ENCODE results near the gene MORF4L2.

GRCh38 chrX:103647630-103648029 lies 38.9 kb downstream of the MORF4L2 start:
- no peak for TF ChIP-seq FOSL1 (IDR thresholded peaks at IDR 0.05; ENCODE audit: insufficient read depth, low read depth, low read length)
- TF ChIP-seq CTCF (IDR thresholded peaks at IDR 0.05; ENCODE audit: control extremely low read depth in 1 of 3, insufficient read depth in 1 of 3, low read depth in 1 of 3, low read length in 3 of 3), result no peak
- no peak for TF ChIP-seq SP2 (IDR thresholded peaks at IDR 0.05; ENCODE audit: low read length)
- no peak for TF ChIP-seq EZH2 (IDR thresholded peaks at IDR 0.05; ENCODE audit: low read depth, low read length, severe bottlenecking)
- TF ChIP-seq SIN3A (conservative IDR thresholded peaks at IDR 0.05 in 1 of 2, IDR thresholded peaks at IDR 0.05 in 1 of 2; ENCODE audit: low read depth in 1 of 2, low read length in 2 of 2), result no peak
- no peak for TF ChIP-seq MAFK (IDR thresholded peaks at IDR 0.05; ENCODE audit: low read depth, low read length)
- TF ChIP-seq CREB1 (IDR thresholded peaks at IDR 0.05), result no peak
- TF ChIP-seq POLR2A (IDR thresholded peaks at IDR 0.05; ENCODE audit: control extremely low read depth in 1 of 2, low read depth in 2 of 2, low read length in 2 of 2), result no peak
- TF ChIP-seq JUN (IDR thresholded peaks at IDR 0.05; ENCODE audit: low read depth, low read length), result no peak
- no peak for TF ChIP-seq SIRT6 (IDR thresholded peaks at IDR 0.05; ENCODE audit: low read length)
- no peak for TF ChIP-seq ZNF274 (IDR thresholded peaks at IDR 0.05; ENCODE audit: borderline replicate concordance, extremely low read depth, low read length)
- TF ChIP-seq BCL11A (IDR thresholded peaks at IDR 0.05; ENCODE audit: low read depth in 2 of 2, low read length in 2 of 2), result no peak
- TF ChIP-seq TEAD4 (IDR thresholded peaks at IDR 0.05; ENCODE audit: low read depth, low read length), result no peak
